CD4-positive, alpha-beta T cell treated with Interleukin-21 for 1 hour (primary cell): ENCODE measurements around the gene OSBPL5.

Experiments
- DNase-seq: peaks from one replicate; pipeline ENCODE4 v3.0.0-alpha.2; 2020

OSBPL5 gene

DNA sequence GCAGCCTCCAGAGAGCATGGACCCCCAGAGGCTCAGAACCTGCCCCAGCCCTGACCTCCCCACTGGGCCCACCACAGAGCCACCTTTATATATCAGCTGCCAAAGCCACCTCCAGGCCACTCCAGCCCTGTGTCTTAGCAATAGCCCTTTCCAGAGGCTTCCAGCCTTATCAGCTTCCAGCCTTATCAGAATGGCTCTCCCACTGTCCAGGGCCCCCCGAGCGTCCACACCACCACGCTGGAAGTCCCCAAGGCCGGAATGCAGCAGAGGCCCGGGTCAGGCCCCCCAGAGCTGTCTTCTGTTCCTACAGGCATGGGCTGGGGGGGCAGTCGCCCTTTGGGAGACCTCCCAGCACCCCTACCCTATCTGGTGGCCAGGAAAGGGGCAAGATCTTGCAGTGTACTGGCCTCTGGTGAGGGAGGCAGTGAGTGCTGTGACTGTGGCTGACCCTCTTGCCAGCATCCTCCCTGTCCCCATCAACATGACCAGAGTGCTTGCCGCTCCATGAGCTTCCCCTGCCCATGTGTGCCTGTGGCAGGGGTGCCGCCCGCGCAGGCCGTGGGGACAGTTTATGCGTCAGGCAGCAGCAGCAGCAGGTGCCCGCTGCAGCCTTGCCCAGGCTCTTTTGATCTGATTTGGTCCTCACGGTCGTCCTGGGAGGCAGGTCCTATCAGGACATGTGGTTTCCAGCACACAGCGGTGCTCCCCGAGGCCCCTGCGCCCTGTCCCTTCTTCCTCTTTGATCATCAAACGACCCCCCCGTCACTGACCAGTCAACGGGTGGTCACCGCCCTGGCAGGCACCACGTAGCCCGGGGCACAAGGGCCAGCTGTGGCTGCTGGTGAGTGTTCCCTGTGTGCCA is 15.9 kb downstream of the OSBPL5 start:
- no peak for DNase-seq

DNA sequence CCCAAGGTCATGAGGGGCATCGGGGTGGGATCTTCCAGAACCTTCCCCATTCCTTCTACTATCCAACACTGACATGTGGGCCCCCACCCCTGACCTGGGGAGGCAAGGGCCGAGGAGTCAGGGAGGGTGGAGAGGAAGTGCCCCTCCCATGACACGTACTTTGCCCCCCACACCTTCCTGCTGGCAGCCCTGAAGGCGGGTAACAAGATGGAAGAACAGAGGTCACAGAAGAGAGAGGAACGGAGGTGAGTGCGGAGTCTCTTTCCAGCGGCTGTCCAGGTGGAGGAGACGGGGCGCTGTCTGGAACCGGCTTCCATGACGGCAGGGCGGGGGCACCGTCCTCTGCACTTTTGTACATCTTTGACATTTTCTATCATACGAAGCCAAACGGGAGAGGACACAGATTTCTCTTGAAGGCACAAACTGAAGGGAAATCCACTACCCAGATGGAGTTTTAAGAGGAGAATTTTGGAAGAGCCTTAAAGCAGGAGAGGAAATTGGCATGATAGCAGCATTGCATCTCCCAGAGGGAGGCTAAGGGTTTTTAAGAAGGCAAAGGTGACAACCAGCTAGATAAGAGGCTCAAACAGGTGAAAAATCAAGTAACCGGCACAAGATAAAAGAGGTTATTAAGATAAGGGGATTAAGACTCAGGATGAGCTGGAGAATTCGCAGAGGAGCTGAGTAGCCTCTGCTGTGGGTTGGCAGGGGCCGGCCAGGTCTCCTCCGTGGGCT is 16.7 kb downstream of the OSBPL5 start:
- no peak for DNase-seq

DNA sequence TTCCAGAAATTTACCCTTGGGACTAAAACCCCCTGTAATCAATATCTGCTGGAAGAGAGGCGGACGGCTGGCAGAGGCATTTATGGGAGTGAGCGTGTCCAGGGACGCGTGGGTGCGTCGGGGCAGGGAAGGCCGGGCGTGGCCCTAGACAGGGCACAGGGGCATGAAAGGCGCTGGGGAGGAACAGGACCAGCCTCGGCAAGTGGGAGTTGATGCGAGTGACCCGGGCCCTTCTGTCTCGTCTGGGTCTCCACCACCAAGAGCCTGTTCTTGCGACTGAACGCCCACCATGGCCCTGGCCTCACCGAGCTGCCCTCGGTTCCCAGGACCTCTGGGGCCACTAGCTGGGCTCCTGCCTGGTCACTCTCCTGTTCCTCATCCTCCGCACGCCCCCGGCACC is 17.5 kb downstream of the OSBPL5 start:
- no peak for DNase-seq

DNA sequence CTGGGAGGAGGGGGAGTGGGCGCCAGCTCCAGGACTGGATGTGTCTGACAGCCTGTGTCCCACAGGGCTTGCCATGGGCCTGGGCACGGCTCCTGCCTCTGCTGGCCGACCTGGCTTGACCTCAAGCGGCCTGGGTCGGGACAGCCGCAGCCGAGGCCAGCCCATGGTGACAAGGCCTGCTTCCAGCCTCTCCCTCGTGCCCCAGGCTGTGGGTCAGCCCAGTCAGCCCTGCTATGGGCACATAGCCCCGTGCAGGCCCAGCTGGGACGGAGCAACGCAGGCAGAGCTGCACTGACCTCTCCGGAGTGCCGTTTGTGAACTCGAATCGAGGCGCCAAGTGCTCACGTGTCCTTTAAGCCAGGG is 17.9 kb downstream of the OSBPL5 start:
- DNase-seq: no peak

DNA sequence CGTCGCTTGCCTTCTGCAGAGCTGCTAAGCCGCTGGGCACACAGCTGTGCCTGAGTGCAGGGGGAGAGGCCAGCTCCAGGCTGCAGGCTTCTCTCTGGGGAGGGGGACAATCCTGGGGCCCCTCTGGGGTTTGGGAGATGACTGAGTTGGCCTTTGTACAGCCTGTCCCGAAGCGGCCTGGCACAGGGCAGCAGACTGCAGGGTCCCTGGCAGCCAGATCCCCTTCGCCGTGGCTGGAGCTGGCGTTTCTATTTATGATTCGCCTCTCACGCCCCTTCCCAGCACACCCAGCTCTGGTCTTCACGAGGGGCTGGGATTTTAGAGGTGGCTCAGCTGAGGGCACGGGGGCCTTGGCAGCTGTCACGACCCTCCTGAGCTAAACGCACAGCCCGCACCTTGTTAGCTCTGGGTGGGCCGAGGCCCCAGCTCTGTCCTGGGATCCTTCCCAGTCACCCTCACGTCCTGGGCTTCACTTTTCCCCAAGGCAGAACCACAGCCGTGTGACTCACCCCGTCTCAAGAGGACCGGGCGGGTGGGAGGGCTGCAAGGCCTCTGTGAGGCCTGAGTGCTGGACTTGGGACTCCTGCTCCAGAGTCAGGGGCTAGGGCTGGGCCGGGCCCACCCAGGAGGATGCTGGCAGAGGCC is 18.4 kb downstream of the OSBPL5 start:
- no peak for DNase-seq

DNA sequence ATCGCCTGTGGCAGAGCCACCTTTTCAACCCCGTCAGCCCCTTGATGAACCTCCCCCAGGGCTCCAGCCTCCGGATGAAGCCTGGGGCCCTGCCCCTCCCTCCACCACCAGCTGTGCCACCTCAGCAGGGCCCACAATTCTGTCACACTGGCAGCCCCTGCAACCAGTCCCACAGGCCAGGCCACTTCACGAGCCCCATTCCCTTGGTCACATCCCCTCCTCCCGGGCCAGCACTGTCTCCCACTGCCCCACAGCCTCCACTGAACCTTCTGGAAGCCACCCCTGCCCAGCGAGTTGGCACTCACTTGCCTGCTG is 19.9 kb downstream of the OSBPL5 start:
- DNase-seq: no peak

DNA sequence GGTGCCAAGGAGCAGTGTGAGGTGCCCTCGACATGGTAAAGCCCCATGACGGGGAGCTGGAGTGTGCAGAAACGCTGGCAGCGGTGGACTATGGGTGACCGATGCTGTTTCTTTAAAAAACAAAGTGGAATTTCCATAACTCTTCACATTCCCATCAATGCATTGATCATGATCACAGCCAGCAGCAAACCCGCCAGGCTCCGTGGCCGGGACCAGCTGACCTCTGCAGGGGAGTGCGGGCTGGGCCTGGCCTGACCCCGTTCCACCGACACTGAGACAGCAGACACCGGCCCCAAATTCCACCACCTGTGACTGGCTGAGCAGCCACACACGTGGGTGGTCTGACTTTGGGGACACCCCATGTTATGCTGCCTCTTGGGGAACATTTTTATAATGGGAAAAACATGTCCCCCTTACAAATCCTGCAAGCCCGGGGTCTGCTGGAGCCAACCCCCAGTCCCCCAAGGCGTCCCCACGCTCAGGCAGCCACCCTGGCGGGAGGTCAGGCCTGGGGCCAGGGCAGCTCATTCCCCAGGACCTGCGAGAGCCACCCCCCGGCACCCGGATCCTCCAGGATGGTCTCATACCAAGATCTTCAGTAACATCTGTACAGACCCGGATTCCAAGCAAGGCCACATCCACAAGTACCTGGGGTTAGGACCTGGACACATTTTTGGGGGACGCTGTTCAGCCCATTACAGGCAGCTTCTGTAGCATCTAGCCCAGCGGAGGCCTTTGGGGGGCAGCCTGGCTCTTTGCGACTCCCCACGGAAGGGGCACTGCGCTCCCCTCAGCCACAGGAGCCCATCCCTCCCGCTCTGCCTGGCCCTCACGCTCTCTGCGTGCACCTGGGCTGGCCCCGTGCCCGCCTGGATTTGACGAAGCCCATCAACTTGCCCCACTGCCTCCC is 20.6 kb downstream of the OSBPL5 start:
- DNase-seq: no peak

DNA sequence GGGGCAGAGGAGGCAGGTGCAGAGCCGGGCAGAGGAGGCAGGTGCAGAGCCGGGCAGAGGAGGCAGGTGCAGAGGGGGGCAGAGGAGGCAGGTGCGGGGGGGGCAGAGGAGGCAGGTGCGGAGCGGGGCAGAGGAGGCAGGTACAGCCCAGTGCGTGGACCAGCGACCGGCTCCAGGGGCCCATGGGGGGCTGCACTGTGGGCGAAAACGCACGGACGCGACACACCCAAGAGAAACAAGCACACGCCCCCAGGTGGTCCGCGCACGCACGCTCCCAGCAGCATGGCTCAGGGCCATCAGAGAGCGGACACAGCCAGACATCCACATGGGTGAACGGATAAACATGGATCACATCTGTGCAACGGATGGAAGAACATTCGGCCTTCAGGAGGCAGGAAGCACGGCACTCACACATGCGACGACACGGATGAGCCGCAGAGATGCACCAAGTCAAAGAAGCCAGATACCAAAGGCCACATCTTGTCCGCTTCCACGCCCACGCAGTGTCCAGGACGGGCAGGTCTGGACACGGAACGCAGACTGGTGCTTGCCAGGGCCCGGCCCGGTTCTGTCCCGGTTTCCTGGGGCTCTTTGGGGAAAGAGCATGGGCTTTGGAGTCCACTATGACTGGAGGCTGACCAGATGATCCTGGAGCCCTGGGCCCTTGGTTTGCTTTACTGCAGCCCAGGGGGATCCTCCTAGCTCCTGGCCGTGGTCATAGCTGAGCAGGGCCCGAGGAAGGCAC is 21.8 kb downstream of the OSBPL5 start:
- no peak for DNase-seq

DNA sequence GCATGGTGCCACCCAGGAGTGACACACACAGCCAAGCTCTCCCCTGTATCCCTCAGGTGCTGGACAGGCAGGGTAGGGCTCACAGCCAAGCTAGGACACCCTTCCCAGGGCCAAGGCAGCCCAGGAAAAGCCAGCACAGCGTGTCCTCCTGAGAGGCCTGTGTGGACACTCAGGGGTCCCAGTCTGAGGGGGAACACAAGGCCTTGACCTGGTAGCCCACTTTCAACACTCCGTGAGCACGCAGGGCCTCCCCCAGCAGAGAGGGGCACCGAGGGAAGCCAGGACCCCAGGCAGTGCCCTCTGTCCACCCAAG is 24.9 kb downstream of the OSBPL5 start:
- DNase-seq: no peak

DNA sequence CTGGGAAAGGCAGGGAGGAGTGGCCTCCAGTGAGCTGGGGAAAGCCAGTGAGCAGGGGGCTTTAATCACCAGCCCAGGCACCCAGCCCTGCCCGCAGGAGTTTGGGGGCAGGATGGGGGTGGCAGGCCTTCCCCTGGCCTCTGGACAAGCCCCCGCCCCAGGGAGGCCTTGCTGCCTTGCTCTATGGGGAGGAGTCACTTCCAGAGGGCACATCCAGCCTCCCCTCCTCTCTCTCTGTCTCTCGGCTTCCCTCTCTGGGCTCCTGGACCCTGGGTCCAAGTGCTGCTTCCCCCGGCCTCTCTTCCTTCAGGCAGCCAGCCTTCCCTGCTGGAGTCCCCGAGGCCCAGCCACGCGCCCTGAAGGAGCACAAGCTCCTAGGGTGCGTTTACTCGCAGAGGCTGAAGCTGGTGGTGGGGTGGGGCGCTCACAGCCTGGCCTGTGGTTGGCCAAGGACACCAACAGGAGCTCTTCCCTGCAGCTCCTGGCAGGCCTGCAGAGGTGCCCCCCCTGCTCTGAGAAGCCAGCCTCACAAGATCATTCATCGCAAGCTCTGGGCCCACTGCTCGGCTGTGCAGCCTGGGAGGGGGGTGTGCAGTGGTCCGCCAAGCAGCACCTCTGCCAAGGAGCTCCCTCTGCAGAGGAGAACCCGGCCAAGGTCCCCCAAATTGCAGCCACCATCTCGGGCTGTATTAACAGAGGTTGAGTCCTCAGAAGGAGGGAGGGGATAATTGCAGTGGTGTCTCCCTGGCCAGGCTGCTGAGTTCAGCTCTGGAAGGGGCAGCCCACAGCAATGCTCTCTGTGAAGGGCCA is 25.4 kb downstream of the OSBPL5 start:
- DNase-seq: no peak

DNA sequence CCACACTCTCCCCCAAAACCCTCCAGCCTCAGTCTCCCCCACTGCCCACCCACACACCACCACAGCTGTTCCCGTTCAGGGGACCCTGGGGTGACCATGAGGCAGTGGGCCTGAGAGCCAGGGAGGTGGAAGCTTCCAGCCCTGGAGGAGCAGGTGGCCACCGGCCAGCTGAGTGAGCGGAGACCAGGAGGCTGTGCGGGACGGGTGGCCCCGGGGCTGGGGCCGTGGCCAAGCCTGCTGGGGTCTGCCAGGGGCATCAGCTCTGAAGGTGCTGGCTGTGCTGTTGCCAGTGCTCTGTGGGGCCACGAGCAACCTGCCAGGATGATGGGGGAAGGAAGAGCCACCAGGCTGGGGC is 26.0 kb downstream of the OSBPL5 start:
- no peak for DNase-seq

DNA sequence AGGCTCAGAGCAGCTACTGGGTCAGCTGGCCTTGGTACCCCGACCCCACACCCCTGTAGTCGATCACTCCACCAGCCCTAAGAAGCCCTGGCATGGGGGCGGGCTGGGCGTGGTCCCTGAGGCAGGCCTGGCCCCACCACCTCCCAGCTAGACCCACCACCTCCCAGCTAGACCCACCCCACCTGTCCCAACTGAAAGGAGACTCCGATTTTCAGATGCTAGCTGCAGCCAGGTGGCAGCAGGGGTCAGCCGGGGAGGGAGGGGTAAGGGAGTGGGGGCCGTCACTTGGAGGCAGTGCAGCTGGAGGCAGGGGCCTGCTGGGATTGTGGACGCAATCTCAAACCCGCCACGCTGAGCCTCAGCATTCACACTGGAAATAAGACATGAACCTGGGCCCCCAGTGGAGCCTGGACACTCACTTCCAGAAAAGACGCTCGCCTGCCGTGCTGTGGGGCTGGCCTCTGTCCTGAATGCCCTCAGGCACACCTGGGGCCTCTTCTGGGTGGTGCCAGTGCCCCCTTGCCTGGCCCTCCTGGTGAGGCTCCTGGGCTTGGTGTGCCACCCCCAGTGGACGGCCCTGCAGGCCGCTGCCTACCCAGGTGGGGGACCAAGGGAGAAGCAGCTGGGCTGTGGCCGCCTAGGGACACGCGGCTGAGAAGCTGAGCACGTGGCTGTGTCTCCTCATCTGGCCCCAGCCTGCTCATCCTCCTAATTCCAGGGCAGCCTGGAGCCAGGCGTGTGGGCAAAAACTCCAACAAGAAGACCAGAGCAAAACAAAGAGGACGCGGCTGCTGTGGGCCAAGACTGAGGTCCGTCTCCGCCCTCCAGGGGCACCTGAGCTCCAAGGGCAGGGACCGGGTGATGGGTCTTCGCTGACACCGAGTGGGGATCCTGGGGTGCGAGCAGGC is 26.7 kb downstream of the OSBPL5 start:
- DNase-seq: no peak

DNA sequence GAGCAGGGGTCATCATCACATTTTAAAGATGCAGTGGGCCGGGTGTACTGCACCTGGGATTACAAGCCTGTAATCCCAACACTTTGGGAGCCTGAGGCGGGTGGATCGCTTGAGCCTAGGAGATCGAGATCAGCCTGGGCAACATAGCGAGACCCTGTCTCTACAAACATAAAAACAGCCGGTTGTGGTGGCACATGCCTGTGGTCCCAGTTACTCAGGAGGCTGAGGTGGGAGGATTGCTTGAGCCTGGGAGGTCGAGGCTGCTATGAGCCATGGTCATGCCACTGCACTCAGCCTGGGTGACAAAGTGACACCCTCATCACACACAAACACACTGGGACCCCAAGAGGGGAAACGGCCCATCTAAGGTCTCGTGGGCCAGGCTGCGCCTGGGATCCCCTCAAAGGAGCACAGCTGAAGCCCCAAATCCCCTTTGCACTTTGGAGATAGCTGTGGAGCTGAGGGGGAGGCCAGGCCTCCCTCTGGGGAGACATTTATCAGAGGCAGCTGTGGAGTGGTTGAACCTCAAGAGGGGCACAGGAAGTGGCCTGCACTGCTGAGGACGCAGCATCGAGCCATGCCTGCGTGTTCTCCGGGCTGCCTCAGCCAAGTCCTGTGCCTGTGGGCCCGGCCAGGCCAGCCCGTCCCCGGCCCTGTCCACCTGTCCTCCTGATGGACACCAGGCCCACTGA is 27.5 kb downstream of the OSBPL5 start:
- no peak for DNase-seq

DNA sequence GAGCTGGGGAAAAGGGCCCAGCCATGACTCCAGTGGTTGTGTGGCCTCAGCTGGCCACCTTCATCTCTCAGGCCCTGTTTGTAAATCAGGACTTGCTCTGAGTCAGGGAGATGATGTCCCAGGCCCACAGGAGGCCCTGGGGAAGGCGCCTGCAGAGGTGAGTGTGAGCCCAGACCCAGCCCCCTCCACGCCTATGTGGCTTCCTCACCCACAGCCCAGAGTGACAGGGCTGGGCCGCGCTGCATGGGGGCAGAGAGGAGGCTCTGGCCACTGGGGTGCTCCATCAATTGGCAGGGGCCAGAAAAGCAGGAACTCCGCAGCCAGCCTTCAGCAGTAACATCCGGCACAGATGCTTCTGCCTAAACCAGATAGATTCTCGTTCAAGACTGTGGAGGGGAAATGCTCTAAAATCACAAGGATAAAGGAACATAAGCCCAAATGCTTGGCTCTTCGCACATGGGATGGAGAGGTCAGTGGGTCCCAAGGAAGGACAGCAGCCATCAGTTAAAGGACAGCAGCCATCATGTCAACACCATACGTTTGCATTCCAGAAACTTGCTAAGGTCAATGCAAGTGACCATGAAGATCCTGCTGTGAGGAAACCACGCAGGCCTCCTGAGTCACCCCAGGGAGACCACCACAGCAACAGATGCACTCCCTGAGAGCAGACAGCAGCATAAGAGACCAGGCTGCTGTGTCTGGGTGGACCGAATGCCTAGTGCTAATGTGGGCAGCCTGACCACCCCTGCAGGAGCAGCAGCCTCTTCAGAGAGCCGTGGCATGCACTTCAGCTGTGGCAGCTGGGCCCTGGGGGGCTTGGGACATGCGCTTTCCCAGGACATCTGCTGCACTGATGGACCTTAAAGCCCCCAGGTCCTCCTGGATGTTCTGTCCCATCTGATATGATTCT is 28.3 kb downstream of the OSBPL5 start:
- DNase-seq: peak; percentile 25

DNA sequence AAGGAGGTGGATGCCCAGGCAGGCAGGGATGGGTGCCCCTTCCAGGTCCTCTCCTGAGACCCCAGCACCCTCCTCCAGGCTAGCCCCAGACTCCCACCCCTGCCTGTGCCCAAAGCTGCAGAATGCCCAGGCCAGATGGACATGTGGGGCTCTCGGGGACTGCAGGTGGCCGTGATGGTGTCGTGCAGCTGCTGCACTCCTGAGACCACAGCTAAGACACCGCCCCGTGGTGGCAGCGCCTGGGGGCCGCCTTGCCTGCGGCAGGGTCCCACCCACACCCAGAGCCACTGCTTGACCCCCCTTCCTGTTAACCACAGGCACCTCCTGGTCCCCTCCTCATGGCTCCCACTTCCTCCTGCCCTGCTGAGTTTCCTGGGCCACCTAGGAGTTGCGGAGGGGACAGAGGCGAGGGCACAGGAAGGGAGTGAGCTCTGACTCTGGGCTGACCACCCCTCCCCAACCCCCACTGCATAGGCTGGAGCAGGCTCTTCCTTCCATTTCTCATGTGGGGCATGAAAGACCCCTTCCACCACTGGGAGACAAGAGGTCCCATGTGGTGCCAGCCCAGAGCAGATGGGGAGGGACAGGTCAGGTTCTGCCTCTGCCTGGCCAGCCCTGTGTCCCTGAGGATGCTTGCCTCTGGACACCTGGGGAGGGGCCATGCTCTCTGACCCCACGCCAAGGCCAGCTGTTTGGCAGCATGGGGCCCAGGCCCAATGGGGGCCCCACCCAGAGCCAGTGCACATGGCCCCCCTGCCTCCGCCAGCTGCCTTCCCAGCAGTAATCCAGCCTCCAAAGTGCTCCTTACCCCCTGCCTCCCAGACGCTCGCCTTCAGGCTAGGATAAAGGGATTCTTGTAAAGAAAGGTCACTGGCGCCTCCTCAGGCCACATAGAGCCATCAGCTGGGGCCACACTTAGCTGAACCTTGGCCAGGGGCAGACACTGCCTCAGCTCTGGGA is 29.3 kb downstream of the OSBPL5 start:
- peak; percentile 23 for DNase-seq

DNA sequence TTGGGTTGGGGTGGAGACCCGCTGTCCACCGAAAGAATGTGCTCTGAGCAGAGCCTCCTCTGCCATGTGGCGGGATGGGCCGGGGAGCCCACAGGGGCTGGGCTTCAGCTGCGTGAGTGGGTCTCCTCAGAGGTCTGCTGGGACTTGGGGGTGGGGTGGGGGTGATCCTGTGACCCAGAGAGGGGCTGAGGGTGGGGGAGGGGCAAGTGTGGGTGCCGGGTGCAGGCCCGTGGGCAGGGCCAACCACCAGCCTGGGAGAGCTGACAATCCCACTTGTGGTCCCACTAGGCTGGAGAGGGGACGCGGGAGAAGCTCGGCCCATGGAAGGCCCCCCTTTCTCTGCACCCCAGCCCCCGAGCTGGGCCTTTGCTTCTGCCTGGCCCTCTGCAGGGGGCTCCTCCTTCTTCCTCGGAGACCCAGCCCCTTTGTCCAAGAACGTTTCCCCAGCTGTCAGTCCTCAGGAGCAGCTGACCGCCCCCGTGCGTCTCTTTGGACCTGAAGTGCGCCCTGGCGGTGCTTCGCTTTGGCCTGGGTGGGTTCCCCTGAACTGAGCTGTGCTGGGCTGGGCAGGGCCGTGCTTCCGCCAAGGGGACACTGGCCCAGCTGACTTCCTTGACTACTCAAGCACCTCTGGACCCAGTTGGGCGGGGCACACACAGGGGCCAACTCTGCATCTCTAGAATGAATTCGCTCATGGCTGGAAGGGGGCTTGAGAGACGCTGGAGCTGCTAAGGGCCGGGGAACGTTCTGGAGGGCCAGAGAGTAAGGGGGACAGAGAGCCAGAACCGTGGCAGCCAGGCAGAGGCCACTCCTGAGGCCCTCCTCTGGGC is 30.2 kb downstream of the OSBPL5 start:
- no peak for DNase-seq

DNA sequence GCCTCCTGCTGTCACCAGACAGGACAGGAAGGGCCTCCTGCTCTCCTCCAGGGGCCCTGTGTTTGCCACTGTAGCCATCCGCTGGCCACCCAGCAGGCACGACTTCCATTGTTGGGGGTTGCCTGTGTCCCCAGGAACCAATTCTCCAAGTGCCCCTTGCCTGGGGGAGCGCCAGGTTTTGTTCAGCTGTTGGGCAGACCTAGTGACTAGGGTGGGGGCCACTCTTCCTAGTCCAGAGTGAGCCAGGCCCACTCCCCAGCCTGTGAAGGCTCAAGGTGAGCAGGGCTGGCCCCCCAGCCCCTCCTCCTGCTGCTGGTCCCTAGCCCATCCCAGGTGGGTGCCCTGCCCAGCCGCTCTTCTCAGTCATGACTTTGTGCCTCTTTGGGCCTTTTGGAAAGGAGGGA is 30.9 kb downstream of the OSBPL5 start:
- DNase-seq: no peak
